NCI-H526 (cell line): ENCODE results near the gene ASIC2.

ENCODE experiments used
- DNase-seq, 2 experiments: peaks; one replicate each; lab custom pipeline; 2025; lab: John Stamatoyannopoulos, UW

The ASIC2 gene

DNA sequence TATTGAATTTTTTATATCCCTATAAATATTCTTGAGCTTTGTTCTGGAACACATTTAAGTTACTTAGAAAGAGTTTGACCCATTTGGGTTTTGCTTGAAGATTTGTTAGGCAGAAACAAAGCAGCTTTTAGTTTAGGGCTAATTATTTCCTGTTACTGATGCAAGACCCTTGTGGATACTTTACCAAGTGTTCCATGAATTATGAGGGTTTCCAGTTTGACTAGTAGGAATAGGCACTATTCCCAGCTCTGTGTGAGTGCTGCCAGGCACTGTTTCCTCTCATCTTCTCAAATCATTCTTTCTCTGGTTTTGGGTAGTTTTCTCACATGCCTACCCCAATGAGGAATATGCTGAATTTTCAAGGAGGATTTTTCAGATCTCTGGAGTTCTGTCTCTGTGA is 221.4 kb downstream of the ASIC2 start:
- no peak for DNase-seq

DNA sequence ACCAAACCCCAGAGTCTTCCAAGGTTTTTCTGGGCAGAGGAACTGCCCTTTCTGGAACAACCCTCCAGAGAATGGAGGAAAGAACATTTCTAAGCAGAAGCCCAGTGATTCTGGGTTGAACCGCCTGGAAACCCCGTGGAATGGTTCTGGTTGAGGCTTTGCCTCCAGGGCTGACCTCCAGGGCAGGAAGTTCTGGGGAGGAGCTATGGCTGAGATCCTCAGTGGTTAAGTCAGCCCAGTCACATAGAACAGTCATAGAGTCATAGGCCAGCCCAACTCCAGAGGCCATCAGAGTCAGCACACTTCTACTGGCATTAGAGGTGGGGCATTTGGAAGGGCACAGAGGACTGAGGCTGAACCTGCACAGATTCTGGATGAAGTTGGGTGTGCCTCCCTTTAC is 235.5 kb downstream of the ASIC2 start:
- no peak for DNase-seq

DNA sequence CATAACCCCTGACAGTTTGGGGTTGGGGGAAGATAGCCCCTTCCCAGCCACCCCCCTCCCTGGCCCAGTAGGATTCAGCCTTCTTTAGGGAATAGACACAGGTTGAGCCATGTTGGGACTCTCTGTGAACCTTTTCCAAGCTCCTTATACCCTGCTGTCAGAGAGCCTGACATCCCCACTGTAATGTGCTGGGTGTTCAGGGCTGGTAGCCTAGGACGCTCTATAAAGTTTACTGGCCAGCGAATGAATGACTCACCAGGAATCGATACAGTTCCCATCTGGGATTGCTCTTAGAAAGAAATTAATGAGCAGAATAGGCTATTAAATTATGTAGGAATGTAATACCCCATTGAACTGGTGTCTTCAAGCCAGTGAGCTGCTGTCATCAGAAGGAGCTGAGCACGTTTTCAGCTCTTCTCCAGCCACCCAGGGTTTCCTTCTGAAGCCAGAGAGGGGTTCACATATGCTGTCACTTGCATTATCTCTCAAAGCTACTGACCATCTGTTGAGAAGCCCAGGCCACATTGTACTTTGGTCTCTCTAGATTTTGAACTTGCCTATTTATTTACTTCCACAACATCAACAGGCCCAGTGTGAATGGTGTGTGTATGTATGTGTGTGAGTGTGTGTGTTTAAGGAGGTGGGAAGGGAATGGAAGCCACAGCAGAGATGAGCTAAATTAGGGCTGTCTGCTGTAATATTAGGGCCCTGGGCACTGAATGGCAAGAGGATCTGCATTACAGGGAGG is 236.5 kb downstream of the ASIC2 start:
- no peak for DNase-seq

- DNase-seq: no peak
Measured at GRCh38 chr17:33055746-33056145, 237.3 kb downstream of the ASIC2 start.

- no peak for DNase-seq
Measured at GRCh38 chr17:33055171-33055611, 237.9 kb downstream of the ASIC2 start.

- DNase-seq: no peak
Measured at GRCh38 chr17:33054412-33054811, 238.7 kb downstream of the ASIC2 start.

GRCh38 chr17:33053676-33054075 is 239.4 kb downstream of the ASIC2 start:
- DNase-seq: no peak

GRCh38 chr17:33052856-33053255 is 240.2 kb downstream of the ASIC2 start:
- no peak for DNase-seq

GRCh38 chr17:33050611-33051140 is 242.4 kb downstream of the ASIC2 start:
- no peak for DNase-seq

GRCh38 chr17:33049781-33050414 is 243.2 kb downstream of the ASIC2 start:
- DNase-seq: peak in 1 of 2 experiments; percentile 43

DNA sequence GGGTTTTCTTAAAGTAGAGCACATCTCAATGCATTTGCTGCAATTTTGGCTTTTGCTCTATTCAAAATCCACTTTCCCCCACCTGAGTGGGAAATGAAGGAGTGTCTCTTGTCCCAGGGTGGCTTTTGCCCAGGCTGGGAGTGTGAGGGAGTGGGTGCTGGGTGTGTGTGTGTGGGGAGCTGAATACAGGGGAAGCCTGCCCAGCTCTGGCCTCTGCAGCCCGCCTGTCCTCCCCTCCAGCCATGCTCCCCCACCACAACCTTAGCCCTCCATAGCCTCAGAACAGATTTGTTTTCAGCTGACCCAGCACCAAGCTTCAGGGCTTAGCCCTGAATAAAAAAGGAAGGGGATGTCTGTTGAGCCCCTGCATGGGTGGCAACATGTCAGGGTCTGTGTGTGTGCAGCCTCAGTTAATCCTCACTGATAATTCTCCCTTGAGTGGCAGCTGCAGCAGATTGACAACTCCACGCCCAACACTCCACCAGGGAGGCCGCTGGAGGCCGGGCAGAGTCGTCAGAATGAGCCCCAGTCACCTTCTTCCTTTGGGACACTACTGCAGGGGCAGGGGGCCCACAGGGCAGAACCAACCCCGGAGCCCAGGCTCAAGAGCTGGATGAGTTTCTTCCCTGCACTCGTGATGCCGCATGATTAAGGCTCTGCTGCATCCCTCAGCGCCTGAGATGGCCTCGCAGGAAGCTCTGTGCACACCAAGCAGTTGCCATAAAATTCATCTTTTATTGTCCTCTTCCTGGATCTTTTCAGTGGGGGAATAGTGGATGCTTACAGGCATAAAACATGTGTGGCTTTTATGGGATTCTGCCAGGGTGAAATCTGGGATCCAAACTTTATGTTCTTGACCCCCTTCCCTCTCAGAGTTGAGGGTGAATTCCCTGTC is 246.5 kb downstream of the ASIC2 start:
- no peak for DNase-seq

DNA sequence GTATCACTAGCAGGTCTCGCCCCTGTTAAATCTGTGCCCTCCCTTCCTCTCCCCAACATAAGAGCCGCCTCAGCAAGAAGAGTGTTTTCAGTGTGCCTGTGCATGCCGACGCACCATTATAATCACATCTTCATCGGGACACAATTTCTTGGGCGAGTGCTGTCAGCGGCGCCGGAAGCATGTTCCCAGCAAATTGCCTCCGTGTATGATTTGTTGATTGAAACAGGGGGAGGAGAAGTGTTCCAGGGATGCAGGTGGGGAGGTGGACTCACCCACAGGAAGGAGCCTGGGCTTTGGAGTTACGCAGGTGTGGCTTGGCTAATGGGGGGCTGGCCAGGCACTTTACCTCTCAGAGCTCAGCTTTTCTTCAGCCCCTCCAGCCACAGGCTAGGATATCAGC is 247.9 kb downstream of the ASIC2 start:
- no peak for DNase-seq

DNA sequence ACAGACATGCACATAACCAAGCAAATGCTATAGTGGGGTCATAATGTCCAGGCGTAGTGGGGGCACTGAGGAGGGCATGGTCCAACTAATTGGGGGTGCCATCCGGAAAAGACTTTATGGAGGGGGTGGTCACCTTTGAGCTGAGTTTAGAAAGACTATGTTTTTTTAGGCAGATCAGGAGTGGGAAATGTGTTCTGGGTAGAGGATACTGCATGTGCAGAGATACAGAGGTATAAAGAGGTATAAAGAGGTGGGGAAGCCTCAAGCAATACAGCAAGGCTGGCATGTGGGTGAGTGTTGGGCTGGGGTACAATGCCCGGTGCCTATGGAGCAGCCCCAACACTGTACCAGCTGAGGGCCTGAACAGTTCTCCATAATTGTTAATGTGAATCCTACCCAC is 248.3 kb downstream of the ASIC2 start:
- DNase-seq: no peak

- no peak for DNase-seq
Measured at GRCh38 chr17:33040461-33040860, 252.6 kb downstream of the ASIC2 start.

DNA sequence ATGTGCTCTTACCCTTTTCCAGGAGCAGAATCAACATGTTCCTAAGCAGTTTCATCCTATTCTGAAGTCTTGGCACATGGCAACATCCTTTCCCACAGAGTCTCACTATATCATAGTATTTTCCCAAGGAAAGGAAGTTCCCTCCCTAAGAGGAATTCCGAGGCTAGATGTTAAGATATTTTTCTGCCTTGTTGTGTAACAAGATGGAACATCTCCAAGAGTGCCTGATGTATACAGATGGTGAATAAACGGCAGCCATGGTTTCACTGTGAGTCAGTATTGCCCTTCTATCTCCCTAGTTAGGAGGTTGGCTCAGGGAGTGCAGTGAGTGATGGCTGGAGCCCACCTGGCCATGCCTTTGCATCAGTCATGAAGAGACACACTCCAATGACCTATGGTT is 253.2 kb downstream of the ASIC2 start:
- no peak for DNase-seq

DNA sequence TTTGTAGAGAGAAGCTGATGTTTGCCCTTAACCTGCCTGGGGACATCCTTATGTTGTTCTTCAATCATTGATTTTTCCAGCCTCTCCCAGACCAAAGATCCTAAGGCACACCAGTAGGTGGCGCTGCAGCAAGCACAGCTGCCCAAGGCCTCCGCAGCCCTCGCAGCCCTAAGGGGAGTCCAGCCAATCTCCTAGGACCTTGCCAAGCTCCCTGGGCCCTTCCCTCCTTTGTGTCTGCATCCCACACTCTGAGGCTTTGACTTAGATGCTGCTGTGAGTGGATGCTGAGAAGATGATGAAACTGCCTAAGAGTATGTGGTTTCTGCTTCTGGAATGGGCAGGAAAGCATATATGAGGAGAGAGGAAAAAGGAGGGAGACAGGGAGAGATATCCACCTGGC is 254.4 kb downstream of the ASIC2 start:
- DNase-seq: peak; percentile 12 to 42

GRCh38 chr17:33033176-33033575 is 259.9 kb downstream of the ASIC2 start:
- DNase-seq: no peak

- DNase-seq: no peak
Measured at GRCh38 chr17:33028778-33029177, 264.3 kb downstream of the ASIC2 start.

- no peak for DNase-seq
Measured at GRCh38 chr17:33028061-33028460, 265.0 kb downstream of the ASIC2 start.

DNA sequence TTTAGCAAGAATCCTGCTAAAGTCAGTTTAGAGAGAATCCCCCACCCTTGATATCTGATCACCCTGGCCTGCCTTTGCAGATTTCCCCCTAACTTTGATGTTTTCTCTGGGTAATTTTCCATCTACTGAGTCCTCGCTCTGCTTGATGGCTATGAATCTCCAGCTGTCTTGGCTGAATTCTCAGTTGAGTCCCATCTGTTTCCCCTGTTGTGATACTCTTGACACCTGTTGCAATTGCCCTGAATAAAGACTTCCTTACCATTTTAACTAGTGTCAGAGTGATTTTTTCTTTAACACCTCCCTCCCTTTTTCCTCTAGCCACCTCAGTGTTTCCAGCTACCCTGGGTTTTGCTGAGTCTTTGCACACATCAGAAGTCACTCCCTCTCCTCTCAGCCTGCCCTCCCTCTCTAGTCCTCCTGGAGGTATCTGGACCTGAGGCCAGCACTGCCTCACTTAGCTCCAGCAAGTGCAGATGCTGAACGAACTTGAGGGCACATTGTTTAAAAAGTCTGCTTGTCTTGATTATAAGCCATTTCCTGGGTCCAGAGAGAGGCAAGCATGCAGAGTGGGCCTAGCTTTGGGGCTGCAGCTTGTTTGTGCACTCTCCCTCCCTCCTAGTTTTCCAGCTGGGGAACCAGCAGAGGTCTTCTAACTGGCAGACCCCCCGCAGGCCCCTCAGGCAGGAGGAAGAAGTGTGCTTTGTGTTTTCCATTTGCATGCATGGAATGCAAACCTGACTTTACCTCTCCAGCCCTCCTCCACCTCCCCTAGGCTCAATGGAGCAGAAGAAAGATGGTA is 268.2 kb downstream of the ASIC2 start:
- DNase-seq: no peak

GRCh38 chr17:33023790-33024189 is 269.3 kb downstream of the ASIC2 start:
- no peak for DNase-seq
